ENCODE measurements around the gene ACO1.
A peak's percentile ranks its signal among the peaks of the same experiment; 100 is the strongest.

Gene ACO1

DNA sequence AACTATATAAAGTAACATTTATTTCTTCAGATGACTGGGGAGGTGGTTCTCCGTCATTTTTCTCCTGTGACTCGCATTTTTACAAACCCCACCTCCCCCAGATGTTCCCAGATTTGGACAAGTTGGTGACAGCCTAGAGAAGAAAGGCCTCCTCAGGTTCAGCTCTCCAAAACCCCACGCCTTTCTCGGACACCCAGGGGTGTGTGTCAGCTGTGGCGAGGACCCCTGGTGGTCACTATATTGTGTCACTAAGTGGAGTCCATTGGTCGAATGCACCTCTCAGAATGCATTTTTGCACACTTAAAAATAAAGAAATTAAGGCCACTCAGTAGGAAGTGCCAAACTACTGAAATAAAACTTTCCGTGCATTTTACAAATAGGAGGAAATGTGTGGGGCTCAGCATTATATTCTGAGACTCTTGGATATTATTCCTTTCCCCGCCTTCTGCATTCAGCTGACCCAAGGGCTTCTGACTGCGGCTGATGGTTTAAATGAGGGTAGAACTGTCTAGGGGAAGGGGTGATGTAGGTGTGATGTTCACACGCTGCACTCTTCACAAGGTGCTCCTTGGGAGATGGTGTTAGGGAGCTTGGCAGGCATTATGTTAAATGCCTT lies 47.6 kb downstream of the ACO1 start:
- peak; percentile 40 for DNase-seq (ENCODE audit: low spot score)

DNA sequence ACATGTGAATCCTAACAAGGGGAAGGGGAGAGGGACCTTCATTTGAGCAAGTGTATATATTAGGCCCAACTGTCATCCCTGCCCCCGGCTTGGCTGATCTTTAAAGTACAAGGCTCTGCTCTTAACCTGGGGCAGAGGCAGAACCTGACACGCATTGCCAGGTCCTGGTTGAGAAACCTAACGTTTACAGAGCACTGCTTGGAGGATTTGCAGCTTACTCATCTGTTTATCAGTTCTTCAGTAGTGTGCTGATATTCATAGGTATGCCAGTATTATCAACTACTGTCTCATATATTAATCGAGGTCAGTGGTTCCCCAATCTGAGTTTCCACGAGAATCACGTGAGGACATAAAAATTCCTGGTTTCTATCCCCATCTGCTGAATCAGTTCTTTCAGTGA lies 50.4 kb downstream of the ACO1 start:
- no peak for DNase-seq (ENCODE audit: low spot score)

More for the DNA sequence above, 47.6 kb downstream of the ACO1 start:
- TF ChIP-seq, protein P1, sequence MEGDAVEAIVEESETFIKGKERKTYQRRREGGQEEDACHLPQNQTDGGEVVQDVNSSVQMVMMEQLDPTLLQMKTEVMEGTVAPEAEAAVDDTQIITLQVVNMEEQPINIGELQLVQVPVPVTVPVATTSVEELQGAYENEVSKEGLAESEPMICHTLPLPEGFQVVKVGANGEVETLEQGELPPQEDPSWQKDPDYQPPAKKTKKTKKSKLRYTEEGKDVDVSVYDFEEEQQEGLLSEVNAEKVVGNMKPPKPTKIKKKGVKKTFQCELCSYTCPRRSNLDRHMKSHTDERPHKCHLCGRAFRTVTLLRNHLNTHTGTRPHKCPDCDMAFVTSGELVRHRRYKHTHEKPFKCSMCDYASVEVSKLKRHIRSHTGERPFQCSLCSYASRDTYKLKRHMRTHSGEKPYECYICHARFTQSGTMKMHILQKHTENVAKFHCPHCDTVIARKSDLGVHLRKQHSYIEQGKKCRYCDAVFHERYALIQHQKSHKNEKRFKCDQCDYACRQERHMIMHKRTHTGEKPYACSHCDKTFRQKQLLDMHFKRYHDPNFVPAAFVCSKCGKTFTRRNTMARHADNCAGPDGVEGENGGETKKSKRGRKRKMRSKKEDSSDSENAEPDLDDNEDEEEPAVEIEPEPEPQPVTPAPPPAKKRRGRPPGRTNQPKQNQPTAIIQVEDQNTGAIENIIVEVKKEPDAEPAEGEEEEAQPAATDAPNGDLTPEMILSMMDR (IDR thresholded peaks at IDR 0.05; ENCODE audit: extremely low read depth, missing control alignments): peak; percentile 19

DNA sequence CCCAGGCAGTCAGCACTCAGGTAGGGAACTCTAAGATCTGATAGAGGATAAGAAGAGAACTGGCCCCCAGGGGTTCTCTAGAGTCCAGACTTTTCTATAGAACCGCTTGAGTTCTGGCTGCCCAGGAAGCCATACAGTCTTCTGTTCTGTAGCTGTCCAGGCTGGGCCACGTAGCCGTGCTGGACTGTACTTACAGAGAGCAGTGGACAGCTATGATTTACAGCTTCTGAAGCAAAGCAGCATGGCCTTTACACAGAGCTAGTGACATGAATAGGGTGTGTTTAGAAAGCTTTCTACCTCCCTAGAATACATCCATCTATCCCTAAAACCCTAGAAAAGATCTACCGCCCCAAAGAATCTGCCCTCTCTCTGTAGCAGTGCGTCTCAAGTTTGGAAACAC lies 57.2 kb downstream of the ACO1 start:
- TF ChIP-seq, protein P1 (IDR thresholded peaks at IDR 0.05; ENCODE audit: extremely low read depth, missing control alignments): no peak
- no peak for DNase-seq (ENCODE audit: low spot score)

More for the DNA sequence above, 50.4 kb downstream of the ACO1 start:
- TF ChIP-seq, protein P1 (IDR thresholded peaks at IDR 0.05; ENCODE audit: extremely low read depth, missing control alignments): no peak

DNA sequence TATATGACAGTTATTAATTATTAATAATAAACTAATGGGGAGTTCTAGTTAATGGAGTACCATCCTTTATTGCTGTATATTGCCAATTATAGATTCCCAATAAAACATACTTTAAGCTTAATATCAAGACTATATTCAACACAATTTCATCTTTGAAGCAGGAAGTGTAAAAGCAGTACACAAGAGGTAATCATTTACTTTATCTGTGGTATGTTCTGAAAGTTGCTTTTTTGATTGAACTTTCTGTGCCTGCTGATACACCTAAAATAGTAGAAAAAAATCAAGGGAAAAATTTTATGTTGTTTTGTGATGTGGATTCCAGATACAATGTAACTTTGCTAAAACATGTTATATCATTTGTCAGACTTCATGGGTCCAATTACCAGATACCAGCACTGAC lies 58.0 kb downstream of the ACO1 start:
- DNase-seq (ENCODE audit: low spot score): no peak
- TF ChIP-seq, protein P1 (IDR thresholded peaks at IDR 0.05; ENCODE audit: extremely low read depth, missing control alignments): no peak

DNA sequence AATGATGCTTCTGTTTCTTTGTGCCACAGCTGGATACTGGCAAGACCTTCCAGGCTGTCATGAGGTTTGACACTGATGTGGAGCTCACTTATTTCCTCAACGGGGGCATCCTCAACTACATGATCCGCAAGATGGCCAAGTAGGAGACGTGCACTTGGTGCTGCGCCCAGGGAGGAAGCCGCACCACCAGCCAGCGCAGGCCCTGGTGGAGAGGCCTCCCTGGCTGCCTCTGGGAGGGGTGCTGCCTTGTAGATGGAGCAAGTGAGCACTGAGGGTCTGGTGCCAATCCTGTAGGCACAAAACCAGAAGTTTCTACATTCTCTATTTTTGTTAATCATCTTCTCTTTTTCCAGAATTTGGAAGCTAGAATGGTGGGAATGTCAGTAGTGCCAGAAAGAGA lies 65.5 kb downstream of the ACO1 start:
- TF ChIP-seq, protein P1 (IDR thresholded peaks at IDR 0.05; ENCODE audit: extremely low read depth, missing control alignments): no peak
- DNase-seq (ENCODE audit: low spot score): no peak

DNA sequence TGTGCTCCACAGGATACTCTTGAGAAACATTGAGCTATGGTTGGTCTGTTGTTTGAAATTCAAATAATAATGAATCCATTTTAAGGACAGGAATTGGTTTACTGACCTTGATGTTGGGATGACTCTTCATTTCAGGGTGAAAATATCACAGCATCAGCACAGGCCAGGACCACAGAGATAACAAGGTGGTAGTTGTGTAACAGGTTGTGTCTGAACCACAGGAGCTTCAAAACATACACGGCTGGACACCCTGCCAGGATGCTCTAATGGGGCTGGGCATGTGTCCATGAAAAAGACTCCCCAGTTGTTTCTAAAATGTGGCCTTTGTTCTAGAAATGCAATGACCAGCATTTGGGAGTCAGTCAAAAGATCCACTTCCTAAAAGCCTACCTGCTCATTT lies 69.8 kb downstream of the ACO1 start:
- TF ChIP-seq, protein P1 (IDR thresholded peaks at IDR 0.05; ENCODE audit: extremely low read depth, missing control alignments): no peak
- no peak for DNase-seq (ENCODE audit: low spot score)

DNA sequence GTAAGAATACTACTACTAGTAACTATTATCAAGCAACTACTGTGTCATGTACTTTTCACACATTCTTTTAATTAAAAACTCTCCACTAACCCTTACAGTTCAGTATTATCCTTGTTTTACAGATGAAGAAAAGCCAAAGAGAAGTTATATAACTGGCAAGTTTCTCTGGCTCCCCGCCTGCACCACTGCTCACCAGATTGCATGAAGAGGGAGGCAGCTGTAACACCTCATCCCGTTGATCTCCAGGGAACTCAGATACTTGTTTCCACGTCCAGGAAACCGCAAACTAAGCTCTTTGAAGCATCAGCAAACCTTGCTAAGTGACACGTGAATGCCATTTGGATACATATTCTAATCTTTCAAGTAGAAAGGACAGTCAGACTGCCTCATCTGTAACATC lies 71.3 kb downstream of the ACO1 start:
- no peak for DNase-seq (ENCODE audit: low spot score)
- TF ChIP-seq, protein P1 (IDR thresholded peaks at IDR 0.05; ENCODE audit: extremely low read depth, missing control alignments): no peak
